Fibroblast of mammary gland (primary cell): ENCODE data around the gene FBRSL1.

Source experiments
- DNase-seq: peaks from one replicate; pipeline ENCODE4 v3.0.0-alpha.2; 2010; ENCODE audit warnings: low read depth
- H3K4me3 ChIP-seq: 2 replicates; pipeline ENCODE4 v1.5.1; 2011; ENCODE audit warnings: low read depth, mild to moderate bottlenecking, low read length, moderate library complexity; ENCODE audit not compliant: control insufficient read depth
- CTCF ChIP-seq: conservative IDR thresholded peaks from 2 replicates; pipeline ENCODE4 v1.5.1; 2011; ENCODE audit warnings: low read depth, low read length, inconsistent platforms; ENCODE audit not compliant: control insufficient read depth, insufficient read depth

The FBRSL1 gene

GRCh38 chr12:132450418-132451171 is 39.4 kb upstream of the FBRSL1 start:
- no peak overlapping the region for H3K4me3 ChIP-seq
- no peak for DNase-seq
- TF ChIP-seq CTCF = no peak

GRCh38 chr12:132451172-132451835 is 38.6 kb upstream of the FBRSL1 start:
- H3K4me3 ChIP-seq = no peak overlapping the region
- TF ChIP-seq CTCF = no peak
- no peak for DNase-seq

- no peak overlapping the region for H3K4me3 ChIP-seq
- no peak for DNase-seq
- no peak for TF ChIP-seq CTCF
These were observed 38.1 kb upstream of the FBRSL1 start for GRCh38 chr12:132451836-132452195.

GRCh38 chr12:132452596-132453350 is 37.2 kb upstream of the FBRSL1 start:
- no peak overlapping the region for H3K4me3 ChIP-seq
- DNase-seq = no peak
- no peak for TF ChIP-seq CTCF

- no peak overlapping the region for H3K4me3 ChIP-seq
- no peak for TF ChIP-seq CTCF
- no peak for DNase-seq
These were observed 36.4 kb upstream of the FBRSL1 start for GRCh38 chr12:132453361-132454192.
